Nephron (organoid): Measurements from ENCODE around the gene PIK3IP1.

Experiments used
- H3K27ac Mint-ChIP-seq, 3 experiments: 2 replicates each; pipeline ENCODE4 v1.8.0; 2020; ENCODE audit warnings: mixed read lengths in 3 of 3, mild to moderate bottlenecking in 2 of 3, moderate library complexity in 1 of 3
- H3K27me3 Mint-ChIP-seq: 2 replicates; pipeline ENCODE4 v1.8.0; 2021; ENCODE audit warnings: low read depth, mild to moderate bottlenecking, moderate library complexity, mixed read lengths
- H3K36me3 Mint-ChIP-seq: 2 replicates; pipeline ENCODE4 v1.8.0; 2020; ENCODE audit warnings: low read depth, mixed read lengths
- H3K4me1 Mint-ChIP-seq: 2 replicates; pipeline ENCODE4 v1.8.0; 2020; ENCODE audit warnings: mixed read lengths
- H3K4me3 Mint-ChIP-seq, 3 experiments: 2 replicates each; pipeline ENCODE4 v1.8.0; 2020; ENCODE audit warnings: mild to moderate bottlenecking in 3 of 3, mixed read lengths in 3 of 3, moderate library complexity in 2 of 3
- H3K9me3 Mint-ChIP-seq: 2 replicates; pipeline ENCODE4 v1.8.0; 2020; ENCODE audit warnings: mixed read lengths
- CTCF ChIP-seq, 3 experiments: fragments of 200-600 bp; sonication (generic); IDR thresholded peaks; one replicate each; pipeline ENCODE4 v1.5.0; 2021; ENCODE audit warnings: antibody characterized with exemption in 3 of 3; ENCODE audit not compliant: unreplicated experiment in 3 of 3

PIK3IP1 gene

GRCh38 chr22:31284281-31285155 lies 7.8 kb downstream of the PIK3IP1 start:
- peaks cover 5% of the 10 kb centered on the region for H3K36me3 Mint-ChIP-seq
- no peaks in the 10 kb centered on the region for H3K9me3 Mint-ChIP-seq
- H3K27ac Mint-ChIP-seq: peak overlapping the region; percentile 24 to 79 (median 41)
- H3K27me3 Mint-ChIP-seq: no peaks in the 10 kb centered on the region
- peaks cover 16% of the 10 kb centered on the region for H3K4me1 Mint-ChIP-seq
- no peak for TF ChIP-seq CTCF (IDR thresholded peaks at IDR 0.05; ENCODE audit: unreplicated experiment in 3 of 3)
- no peak overlapping the region for H3K4me3 Mint-ChIP-seq

- Mint-ChIP-seq H3K27me3 (no peaks in the 10 kb centered on the region), H3K4me3 (no peak overlapping the region), H3K27ac (peak overlapping the region in 1 of 3 experiments; percentile 55), H3K4me1 (peaks cover 16% of the 10 kb centered on the region), H3K36me3 (peaks cover 14% of the 10 kb centered on the region), H3K9me3 (no peaks in the 10 kb centered on the region)
- TF ChIP-seq CTCF (IDR thresholded peaks at IDR 0.05; ENCODE audit: unreplicated experiment in 3 of 3): no peak
Measured at GRCh38 chr22:31282748-31283468, 9.4 kb downstream of the PIK3IP1 start.

GRCh38 chr22:31281733-31282132 lies 10.6 kb downstream of the PIK3IP1 start:
- H3K4me3 Mint-ChIP-seq: no peak overlapping the region
- H3K36me3 Mint-ChIP-seq: peaks cover 14% of the 10 kb centered on the region
- TF ChIP-seq CTCF (IDR thresholded peaks at IDR 0.05; ENCODE audit: unreplicated experiment in 3 of 3): no peak
- no peaks in the 10 kb centered on the region for H3K27me3 Mint-ChIP-seq
- H3K4me1 Mint-ChIP-seq: peaks cover 16% of the 10 kb centered on the region
- H3K9me3 Mint-ChIP-seq: no peaks in the 10 kb centered on the region
- no peak overlapping the region for H3K27ac Mint-ChIP-seq

GRCh38 chr22:31279821-31280505 lies 12.3 kb downstream of the PIK3IP1 start:
- H3K27ac Mint-ChIP-seq: no peak overlapping the region
- no peaks in the 10 kb centered on the region for H3K27me3 Mint-ChIP-seq
- H3K4me1 Mint-ChIP-seq: peaks cover 11% of the 10 kb centered on the region
- no peaks in the 10 kb centered on the region for H3K9me3 Mint-ChIP-seq
- peaks cover 23% of the 10 kb centered on the region for H3K36me3 Mint-ChIP-seq
- TF ChIP-seq CTCF (IDR thresholded peaks at IDR 0.05; ENCODE audit: unreplicated experiment in 3 of 3): no peak
- no peak overlapping the region for H3K4me3 Mint-ChIP-seq

- Mint-ChIP-seq H3K27me3 (no peaks in the 10 kb centered on the region), H3K4me1 (peaks cover 8% of the 10 kb centered on the region), H3K36me3 (peaks cover 27% of the 10 kb centered on the region), H3K9me3 (no peaks in the 10 kb centered on the region), H3K27ac (no peak overlapping the region), H3K4me3 (no peak overlapping the region)
- no peak for TF ChIP-seq CTCF (IDR thresholded peaks at IDR 0.05; ENCODE audit: unreplicated experiment in 3 of 3)
Measured at GRCh38 chr22:31279327-31279669, 13.0 kb downstream of the PIK3IP1 start.
